ENCODE data around the gene ARSG.

ARSG gene

DNA sequence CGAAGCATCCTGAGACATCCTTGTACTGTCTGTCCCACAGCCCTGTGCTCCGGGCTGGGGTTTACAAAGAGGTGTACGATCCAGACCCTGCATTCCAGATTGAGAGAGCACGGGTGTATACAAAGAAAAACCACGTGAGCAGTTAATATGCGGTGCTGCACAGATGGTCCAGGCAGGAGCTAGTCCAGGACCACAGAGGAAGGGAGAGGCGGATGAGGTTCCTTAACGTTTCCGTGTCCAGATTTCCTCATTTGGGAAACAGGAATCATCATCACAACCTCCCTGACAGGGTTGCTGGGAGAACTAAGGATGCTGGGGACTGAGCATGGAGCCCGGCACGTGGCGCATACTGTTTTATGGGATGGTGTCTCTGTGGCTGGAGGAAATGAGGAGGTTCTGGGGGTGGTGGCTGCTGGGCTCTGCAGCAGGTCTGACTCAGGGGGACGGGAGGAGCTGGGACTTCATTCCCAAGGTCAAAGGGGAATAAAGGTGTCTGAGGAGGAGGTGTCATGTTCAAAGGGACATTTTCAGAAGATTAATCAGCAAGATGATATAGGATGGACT is 139.8 kb downstream of the ARSG start:
- DNase-seq (ENCODE audit: low read depth), result no peak

DNA sequence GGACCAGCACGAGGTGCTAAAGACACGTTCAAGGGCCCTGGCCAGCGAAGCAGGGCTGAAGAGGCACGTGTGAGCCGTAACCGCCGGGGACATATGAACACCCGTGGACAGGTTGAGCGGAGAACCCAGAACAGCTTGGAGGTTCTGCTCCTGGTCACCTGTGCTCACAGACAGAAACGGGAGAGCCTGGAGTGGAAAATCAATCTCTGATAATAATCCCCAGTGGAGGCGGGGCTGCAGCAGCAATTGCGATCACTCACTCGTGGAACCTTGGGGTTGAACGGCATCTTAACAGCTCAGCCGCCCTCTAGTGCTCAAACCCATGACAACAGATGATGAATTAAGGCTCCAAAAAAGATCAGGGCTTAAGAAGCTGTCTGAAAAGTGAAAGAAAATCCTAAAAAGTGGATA is 140.4 kb downstream of the ARSG start:
- no peak for DNase-seq (ENCODE audit: low read depth)

DNA sequence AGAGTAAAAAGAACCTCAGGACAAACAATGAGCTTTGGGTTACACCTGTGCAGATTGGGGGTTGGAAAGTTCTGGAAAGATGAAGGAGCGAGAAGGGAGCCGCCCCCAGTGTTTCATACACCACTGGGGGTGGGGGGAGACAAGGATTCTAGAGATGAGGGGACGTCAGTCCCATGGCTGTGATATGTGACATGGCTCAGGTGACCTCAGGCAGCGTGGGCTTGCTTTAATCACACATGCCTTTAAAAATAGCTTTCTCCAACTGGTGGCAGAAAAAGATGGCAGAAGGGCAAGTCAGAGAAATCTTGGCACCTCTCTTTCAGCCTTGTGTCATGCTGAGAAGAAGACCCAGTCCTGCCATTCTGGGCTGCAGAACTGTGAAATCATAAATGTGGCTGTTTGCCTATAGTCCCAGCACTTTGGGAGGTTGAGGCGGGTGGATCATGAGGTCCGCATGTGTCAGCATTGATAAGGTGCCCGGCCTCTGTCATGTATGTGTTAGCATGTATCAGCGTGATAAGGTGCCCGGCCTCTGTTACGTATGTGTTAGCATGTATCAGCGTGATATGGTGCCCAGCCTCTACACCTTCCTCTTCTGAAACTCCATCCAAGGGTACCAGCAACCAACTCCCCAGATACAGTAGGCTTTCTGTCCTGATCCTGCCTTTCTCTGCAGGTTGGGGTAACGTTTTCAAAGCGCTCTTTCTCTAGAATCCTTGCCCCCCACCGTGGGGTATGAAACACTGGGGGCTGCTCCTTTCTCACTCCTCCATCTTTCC is 141.0 kb downstream of the ARSG start:
- DNase-seq (ENCODE audit: low read depth), result no peak

DNA sequence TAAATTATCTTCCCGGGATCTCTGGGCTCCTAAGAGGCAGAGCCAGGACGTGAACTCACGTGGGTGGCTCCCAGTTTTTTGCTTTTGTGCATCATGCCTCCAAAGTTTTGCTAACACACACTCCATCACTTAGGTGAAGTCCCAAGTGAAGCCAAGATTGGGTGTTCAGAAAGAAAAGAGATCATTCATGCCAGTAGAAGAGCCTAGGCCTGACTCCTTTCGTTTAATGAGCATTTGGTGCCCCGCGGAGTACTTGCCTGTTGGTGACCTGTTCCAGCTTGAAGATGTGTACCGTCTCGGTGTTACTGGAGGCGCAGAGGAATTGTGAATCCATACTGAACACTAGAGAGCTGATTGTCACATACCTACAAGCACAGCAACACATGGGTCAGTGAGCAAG is 141.9 kb downstream of the ARSG start:
- no peak for DNase-seq (ENCODE audit: low read depth)

DNA sequence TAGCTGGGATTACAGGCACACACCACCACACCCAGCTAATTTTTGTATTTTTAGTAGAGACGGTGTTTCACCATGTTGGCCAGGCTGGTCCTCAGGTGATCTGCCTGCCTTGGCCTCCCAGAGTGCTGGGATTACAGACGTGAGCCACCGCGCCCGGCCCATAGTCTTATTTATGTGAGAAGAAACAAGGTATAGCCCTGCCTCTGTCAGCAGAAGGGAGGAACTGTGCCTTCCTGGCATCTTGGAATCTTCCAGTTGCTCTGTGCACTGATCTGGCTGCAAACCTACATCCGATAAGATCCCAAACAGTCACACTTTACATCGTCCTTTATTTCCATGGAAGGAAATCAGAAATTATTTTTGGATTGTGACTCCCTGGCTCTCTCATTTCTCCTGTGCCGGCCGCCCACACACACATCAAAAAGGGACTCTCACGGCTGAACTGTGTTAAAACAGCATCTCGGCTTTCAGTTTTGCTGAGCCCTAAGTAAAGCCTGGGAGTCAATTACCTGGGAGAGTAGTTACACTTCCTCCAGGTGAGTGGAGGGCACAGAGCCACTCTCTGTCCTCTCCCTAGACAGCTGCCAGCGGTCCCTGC is 142.7 kb downstream of the ARSG start:
- no peak for DNase-seq (ENCODE audit: low read depth)

DNA sequence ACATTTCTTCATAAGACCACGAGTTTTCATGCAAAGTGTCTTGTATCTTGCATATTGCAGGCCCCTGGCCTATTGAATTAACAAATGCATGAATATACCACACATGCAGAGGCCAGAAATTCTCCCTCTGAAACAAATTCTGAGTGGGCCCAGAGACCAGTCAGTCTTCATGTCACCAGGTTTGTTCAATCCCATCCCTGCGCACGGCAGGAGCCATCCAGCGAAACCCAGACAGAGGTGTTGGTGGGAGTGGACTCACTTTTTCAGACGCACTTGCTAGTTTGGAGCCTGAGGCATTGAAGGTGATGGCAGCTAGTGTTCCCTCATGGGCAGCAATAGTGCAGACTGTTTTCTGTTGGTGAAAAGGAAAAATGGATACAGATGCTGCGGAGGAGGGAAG is 144.1 kb downstream of the ARSG start:
- DNase-seq (ENCODE audit: low read depth), result no peak

DNA sequence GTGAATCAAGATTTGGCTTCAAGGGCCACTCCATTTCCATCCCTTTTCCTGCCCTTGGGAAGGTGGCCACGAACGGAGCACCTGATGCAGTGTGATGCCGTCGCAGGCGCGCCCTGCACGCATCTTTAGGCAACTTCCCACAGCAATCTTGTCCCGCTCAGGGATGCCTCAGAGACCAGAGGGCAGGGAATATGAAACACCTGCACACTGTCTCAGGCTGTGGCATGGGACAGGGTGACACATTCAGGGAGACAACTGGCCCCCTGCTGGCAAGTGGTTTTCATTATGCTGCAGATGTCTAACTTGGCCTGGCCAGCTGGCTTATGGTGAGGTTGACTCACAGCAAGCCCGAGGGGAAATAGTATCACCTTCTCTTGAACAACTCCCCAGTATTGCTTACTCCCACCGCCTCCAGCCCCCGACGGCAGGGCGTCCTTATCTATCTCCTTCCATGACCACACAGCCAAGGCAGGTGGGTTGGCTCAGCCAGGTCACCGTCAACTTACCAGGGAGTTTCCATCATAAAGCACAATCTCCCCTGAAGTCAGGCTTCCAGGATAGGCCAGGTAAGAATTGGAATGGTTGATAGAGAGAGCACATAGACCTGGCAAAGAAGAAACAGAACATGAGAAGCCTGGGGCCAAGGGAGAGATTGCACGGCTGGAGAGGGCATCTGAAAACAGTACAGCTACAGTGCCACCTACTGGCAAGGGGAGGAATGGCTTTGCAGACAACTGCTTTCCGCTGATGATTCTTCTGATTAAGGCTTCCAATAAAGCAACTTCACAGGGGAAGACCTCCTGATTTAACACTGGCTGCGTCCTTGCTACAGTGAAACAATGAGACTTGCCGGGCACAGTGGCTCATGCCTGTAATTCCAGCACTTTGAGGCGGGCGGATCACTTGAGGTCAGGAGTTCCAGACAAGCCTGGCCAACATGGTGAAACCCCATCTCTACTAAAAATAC is 144.9 kb downstream of the ARSG start:
- DNase-seq (ENCODE audit: low read depth), result peak; percentile 34

DNA sequence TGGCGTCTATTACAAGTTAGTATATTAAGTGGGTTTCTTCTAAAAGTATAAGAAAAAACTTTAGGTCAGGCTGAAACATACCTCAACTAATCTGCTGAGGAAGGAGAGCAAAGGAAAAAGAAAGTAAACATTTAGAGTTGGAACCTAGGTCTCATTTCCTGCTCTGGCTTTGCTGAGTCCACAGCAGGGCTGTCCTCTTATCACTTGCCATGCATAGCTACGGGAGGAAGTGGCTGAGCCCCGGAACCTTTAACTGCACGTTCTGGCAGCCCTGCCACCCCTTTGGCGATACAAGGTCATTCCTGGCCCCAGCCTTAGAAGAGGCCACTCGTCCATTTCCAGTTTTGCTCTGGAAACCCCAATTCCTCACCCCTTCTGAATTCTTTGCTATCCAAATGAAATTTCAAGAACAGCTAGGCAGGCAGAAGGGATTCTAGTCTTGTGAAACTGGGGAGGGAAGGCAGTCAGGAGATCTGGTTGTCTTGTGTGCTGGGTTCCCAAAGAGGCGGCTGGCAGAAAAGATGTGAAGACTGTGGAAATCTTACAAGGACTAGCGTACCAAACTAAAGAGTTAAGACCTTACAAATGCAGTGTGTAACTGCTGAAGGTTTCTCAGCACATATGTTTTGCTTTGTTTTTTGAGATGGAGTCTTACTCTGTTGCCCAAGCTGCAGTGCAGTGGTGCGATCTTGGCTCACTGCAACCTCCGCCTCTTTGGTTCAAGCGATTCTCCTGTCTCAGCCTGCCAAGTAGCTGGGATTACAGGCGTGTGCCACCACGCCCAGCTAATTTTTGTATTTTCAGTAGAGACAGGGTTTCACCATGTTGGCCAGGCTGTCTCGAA is 146.9 kb downstream of the ARSG start:
- no peak for DNase-seq (ENCODE audit: low read depth)

DNA sequence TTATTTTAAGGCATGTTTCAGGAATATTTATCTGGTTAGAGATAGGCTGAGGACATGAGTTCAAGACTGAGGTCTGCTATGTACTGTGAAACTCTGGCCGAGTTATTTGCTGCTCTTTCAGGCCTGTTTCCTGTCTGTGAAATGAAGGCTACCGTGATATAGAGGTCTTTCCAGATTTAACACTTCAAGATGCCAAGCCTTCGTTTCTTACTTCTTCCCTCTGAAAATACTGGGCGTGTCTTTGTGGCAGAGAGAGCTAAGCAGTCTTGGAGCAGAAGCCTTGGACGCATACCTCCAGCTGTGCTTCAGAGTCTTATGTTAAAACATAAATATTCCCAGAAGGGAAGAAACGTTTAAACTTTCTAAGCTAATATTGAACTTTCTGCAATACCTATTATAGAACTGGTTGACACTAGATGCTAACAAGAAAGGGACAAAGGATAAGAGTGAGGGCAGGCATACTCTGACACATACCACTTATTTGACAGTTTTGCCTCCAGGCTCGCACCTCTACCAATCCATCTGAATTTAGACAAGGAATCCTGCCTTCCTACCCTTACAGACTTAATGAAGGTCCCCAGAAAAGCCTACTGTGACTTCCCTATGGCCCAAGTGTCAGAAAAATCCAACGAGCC is 148.5 kb downstream of the ARSG start:
- no peak for DNase-seq (ENCODE audit: low read depth)

DNA sequence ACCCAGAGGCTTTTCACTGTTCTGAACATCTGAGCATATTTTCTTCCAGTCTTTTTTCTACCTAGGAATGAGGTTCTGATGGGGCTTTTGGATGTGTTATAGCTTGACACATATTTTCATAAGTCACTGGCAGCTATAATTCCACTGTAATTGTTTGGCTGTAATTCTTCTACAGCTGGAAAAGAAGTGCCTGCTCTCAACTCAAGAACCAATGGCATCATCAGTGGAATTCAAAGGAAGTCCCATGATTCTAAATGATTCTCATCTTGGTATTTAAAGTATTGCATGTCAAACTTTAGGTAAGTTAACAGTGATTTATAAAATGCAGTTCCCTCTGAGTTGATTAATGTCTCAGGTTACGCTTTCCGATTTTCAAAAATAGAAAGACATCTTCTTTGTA is 149.2 kb downstream of the ARSG start:
- DNase-seq (ENCODE audit: low read depth), result no peak

DNA sequence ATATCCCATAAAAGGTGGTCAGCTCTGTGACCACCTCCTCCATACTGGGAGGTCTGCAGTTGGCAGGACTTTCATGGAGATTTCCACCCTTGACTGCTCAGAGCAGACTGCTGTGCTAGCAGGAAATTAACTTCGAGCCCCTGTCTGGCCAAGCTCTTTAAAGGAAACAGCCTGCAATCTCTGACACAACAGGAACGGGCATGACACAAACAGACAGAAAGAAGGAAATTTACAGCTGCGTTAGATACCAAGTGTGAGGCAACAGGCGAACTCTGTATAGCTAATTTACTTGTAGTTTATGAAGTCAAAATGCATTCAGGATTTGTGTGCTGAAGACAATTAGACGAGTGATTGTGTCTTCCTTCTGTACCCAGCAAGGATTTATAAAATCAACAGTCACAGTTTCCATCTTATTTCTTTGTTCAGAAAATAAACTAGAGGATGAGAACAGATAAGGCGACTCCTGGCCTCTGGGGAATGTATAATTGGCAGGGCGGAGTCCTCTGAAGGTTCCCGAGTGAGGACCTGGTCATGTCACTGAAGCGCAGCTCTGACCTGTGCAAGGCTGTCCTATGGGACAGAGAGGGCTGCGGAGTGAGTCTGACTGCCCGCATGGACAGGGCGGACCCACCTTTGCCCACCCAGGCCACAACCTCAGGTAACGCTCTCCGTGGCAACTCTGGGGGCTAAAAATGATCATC is 149.9 kb downstream of the ARSG start:
- no peak for DNase-seq (ENCODE audit: low read depth)

DNA sequence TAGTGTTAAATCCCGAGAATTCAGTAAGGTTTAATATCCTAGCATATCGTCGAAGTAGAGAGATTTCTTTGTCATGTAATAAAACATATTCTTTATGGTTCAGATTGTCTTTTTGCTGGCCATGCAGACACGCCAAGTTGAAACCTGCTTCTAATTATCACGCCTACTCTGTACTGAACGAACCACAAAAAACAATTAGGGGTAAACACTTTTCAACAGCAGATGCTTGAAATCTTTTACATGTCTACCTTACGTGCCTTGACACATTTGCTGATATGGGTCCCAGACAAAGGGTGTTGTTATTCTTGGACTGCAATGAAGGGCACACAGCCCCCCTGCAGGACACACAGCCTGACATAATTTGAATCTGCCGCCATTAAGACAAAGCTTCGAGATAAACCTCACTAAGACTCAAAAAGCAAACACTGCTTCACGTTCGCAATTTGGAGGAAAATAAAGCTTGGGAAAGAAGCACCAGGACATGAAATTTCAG is 152.7 kb downstream of the ARSG start:
- DNase-seq (ENCODE audit: low read depth), result no peak

DNA sequence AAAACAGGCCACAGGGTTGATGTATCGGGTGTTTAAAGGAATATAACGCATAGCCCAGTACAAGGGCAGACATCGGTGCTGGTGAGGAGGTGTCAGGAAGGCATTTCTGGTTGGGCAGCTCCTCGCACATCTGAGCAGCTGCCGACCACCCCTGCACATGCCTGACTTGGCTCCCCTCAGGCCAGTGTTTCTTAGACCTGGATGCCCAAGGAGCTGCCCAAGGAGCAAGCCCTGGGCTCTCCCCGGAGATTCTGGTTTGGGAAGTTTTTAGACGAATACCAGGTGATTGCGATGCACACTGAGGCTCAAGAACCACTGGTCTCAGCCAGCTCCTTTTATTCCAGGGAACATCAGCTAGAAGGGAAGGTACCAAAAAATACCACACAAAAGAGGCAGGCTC is 154.4 kb downstream of the ARSG start:
- no peak for DNase-seq (ENCODE audit: low read depth)

DNA sequence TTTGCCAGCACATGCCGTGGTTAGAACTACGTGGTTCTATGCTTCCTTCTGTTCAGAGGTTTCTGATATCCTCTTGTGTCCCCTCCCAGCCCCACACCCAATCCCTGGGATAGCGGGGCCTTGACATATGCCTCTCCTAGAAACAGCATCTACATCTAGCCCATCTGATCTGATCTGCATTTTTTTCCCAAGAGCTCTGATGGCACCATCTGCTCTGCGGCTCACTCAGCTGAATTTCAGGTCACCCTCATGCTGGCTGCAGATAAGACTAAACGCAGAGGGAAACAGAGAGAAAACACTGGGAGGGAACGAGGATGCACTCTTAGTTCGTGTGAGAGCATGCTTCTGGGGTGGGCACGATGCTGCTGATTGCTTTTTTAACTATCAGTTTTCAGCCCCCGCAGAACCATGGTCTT is 155.3 kb downstream of the ARSG start:
- DNase-seq (ENCODE audit: low read depth), result no peak

DNA sequence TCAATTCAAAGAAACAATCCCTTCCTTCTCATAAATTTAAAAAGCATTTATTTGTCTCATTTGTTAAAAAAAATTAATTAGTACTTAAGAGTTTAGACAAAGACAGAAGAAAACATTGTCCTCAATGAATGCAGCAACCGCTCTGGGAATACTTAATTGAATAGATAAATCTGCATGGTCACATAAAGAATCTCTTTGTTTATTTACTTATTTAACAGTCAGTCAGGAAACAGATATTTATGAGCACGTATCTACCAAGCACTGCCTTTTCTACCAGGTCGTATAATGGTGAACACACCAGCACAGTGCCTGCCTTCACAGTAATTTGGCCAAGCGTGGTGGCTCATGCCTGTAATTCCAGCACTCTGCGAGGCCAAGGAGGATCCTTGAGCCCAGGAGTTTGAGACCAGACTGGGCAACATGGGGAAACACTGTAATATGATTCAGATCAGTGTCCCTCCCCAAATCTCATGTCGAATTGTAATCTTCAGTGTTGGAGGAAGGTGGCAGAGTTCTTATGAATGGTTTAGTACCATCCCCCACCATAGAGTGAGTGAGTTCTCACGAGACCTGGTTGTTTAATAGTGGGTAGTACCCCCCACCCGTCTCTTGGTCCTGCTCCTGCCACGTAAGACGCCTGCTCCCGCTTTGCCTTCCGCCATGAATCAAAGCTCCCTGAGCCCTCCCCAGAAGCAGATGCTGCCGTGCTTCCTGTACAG is 157.9 kb downstream of the ARSG start:
- DNase-seq (ENCODE audit: low read depth), result no peak

DNA sequence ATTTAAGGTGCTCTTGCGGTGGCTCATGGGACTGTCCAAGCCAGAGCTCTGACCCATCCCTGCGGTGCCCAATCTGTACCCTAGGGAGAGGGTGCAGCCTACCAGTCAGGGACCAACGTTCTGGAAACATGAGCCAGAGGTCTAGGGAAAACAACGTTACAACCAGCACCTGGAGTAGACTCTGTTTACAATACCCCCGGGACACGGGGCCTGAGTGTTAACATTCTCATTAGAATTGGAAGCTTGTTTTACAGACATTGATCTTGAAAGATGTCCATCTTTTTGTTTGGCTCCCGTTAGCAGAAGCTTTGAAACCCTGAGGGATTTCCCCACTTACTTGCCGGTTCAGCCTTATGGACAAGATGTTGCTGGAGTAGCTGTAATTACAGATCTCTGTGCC is 159.1 kb downstream of the ARSG start:
- no peak for DNase-seq (ENCODE audit: low read depth)

DNA sequence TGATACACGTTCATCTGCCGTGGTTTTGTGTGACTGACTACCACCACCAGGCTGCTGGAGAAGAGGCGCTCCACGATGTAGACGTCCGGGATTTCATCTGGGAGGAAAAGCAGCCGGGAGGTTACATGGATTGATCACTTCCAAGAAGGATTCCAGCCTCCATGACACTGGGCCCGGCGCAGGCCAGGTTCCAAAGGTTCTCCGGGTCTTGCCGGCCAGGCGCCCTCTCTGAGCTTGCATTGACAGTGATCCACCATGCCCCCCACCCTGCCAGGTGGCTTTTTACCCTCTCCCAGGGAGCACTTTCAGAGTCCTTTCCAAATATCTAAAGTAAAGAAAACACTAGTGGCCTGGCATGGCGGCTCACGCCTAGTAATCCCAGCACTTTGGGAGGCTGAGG is 159.5 kb downstream of the ARSG start:
- no peak for DNase-seq (ENCODE audit: low read depth)

DNA sequence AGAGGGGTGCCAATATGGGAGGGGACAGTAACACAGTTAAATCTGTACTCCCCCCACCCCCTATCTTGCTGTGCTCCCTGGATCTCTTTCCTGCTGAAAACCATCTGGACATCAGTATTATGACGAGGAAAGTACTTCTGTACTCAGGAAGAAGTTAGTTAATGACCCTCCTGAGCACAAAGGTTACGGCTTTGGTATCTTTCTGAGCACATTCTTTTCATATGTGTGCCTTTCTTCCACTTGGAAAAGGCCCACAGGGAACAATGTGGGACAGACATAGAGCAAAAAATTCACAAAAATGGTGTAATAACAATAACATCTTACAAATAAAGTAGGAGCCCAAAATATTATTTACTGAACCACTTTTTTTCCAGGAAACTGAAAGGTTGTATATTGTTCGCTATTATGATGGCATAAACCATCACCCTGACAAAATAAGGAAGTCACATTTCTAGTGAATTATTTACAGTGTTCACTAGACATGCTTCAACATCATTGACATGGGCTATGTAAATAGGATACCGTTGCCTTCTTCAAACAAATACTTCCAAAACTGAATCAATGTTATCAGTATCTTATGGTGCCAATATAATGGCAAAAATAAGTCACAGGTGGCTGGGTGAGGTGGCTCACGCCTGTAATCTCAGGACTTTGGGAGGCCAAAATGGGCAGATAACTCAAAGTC is 160.5 kb downstream of the ARSG start:
- DNase-seq (ENCODE audit: low read depth), result no peak

DNA sequence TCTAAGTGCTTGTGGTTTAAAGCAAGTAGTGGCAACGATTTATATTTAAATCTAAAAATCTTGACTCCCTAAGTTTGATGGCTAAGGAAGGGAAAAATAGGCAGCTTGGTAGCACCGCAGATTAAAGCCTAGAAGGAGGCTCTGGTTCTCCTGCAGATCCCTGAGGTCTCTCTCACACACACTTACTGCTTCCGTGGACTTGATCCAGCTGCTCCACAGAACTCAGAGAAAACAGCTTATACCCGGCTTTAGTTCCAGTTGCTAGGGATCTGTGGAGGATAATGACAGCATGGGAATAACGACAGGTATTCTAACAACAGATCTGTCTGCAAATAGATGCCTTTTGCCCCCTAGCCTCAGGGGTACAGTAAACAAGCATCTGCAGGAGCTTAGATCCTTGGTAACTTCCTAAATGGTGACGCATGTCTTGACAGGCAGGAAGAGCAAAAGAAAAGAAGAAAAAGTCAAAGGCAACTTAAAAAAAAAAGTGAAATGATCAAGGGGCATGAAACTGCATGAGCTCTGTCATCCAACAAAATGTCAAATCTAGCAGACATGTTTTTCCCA is 161.5 kb downstream of the ARSG start:
- DNase-seq (ENCODE audit: low read depth), result no peak

All from HS-5 (cell line).